GM18861 (cell line): ENCODE data around the gene KCNK5.

Experiments used
- ATAC-seq: cut with Tn5 transposase; IDR thresholded peaks from one replicate; pipeline ENCODE4 v1.9.1; 2021; ENCODE audit not compliant: unreplicated experiment

The KCNK5 gene

GRCh38 chr6:39228992-39229767 is at the start of gene KCNK5:
TSS of gene KCNK5 (minus strand) at chr6:39229475. CDS start at chr6:39229111, 364 bp downstream.
- peak; percentile 75 for ATAC-seq

GRCh38 chr6:39276379-39276995 is 47.2 kb upstream of the KCNK5 start:
- ATAC-seq: no peak

GRCh38 chr6:39274903-39275302 is 45.6 kb upstream of the KCNK5 start:
- ATAC-seq: no peak

GRCh38 chr6:39274471-39274870 is 45.2 kb upstream of the KCNK5 start:
- ATAC-seq: no peak

GRCh38 chr6:39273406-39273821 is 44.1 kb upstream of the KCNK5 start:
- no peak for ATAC-seq

- ATAC-seq: no peak
Measured at GRCh38 chr6:39269961-39270360, 40.7 kb upstream of the KCNK5 start.

- ATAC-seq: no peak
Measured at GRCh38 chr6:39268721-39269120, 39.4 kb upstream of the KCNK5 start.

- ATAC-seq: no peak
Measured at GRCh38 chr6:39268171-39268570, 38.9 kb upstream of the KCNK5 start.

GRCh38 chr6:39266782-39267355 is 37.6 kb upstream of the KCNK5 start:
- ATAC-seq: no peak

GRCh38 chr6:39266375-39266774 is 37.1 kb upstream of the KCNK5 start:
- no peak for ATAC-seq

GRCh38 chr6:39263303-39264037 is 34.2 kb upstream of the KCNK5 start:
- no peak for ATAC-seq

GRCh38 chr6:39261751-39262150 is 32.5 kb upstream of the KCNK5 start:
- ATAC-seq: no peak

- ATAC-seq: no peak
Measured at GRCh38 chr6:39260953-39261352, 31.7 kb upstream of the KCNK5 start.

- no peak for ATAC-seq
Measured at GRCh38 chr6:39260456-39260855, 31.2 kb upstream of the KCNK5 start.

- ATAC-seq: no peak
Measured at GRCh38 chr6:39256294-39256940, 27.1 kb upstream of the KCNK5 start.

- no peak for ATAC-seq
Measured at GRCh38 chr6:39254999-39255535, 25.8 kb upstream of the KCNK5 start.

GRCh38 chr6:39251406-39251805 is 22.1 kb upstream of the KCNK5 start:
- no peak for ATAC-seq

- no peak for ATAC-seq
Measured at GRCh38 chr6:39250507-39250906, 21.2 kb upstream of the KCNK5 start.

- ATAC-seq: no peak
Measured at GRCh38 chr6:39249278-39249677, 20.0 kb upstream of the KCNK5 start.

GRCh38 chr6:39247667-39248194 is 18.5 kb upstream of the KCNK5 start:
- ATAC-seq: no peak

GRCh38 chr6:39243809-39244208 is 14.5 kb upstream of the KCNK5 start:
- no peak for ATAC-seq
